ENCODE measurements around the gene SLC2A5. TPM values are rescaled to one million over a fixed set of nuclear protein-coding genes. Genes with fewer than 3 reads are reported as not detected.

Gene SLC2A5
- total RNA-seq, 1 donor from 2014 or later = 3.6 TPM

- DNase-seq (ENCODE audit: missing footprints) (no peak), ATAC-seq (no peak)
- intact Hi-C loops (cut with DNase I) = no loop called here
Observed at GRCh38 chr1:8992936-8993687, 76.3 kb downstream of the SLC2A5 start.

GRCh38 chr1:8989821-8990220 lies 79.6 kb downstream of the SLC2A5 start:
- intact Hi-C loops (cut with DNase I) = no loop called here
- no peak for DNase-seq (ENCODE audit: missing footprints)
- no peak for ATAC-seq

DNA sequence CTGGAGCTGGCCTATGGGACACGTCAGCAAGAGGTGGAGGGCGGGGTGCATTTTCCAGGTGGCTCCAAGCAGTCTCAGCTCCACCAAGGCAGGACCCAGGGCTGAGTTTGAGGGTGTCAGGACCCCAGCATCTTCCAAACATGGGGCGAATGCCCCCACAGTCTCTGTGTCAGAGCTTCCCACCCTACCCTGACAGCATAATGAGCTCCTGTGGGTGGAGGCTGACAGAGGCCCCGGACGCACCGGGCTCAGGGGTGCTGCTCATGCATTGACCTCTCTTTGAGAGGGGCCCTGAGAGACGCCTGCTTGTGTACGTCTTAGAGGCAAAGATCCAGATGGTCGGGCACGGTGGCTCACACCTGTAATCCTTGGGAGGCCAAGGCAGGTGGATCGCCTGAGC lies 80.4 kb downstream of the SLC2A5 start:
- ATAC-seq = no peak
- DNase-seq (ENCODE audit: missing footprints) = no peak
- intact Hi-C loops (cut with DNase I) = no loop called here

GRCh38 chr1:8988618-8988967 lies 80.8 kb downstream of the SLC2A5 start:
- intact Hi-C loops (cut with DNase I) = no loop called here
- ATAC-seq (peak; percentile 49), DNase-seq (ENCODE audit: missing footprints) (no peak)

DNA sequence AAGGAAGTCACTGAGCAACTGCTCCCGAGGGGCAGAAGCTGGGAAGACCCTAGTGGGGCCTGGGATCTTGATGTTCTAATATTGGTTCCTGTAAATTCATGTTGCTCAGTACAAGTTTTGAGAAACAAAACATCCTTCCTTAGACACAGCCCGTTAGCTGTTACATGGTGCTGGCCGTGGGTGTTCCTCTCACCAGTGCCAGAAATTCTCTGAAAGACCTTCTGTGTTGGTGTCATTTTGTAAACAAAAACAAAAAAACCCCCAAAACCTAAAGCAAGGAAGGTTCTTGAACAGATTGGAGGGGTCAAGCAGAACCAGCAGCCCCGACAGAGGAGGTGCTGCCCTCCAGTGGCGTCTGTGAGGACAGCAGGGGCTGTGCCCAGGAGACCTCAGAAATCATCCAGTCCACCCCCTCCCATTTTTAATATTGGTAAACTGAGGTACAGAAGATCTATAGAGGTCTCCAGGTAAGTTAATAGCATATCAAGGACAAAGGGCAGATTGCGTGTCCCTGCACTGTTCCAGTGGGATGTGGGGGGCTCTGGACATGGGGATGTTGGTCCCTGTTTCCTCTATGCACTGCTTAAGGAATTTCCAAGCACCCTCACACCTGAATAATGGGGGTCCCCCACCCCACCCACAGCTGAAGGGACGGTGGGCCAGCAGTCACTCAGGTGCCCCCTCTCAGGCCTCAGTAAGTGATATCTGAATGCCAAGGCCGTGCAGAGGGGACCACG lies 81.4 kb downstream of the SLC2A5 start:
- DNase-seq (ENCODE audit: missing footprints) = no peak
- ATAC-seq = peak; percentile 65

GRCh38 chr1:8986814-8987190 lies 82.6 kb downstream of the SLC2A5 start:
- no peak for ATAC-seq
- intact Hi-C loops (cut with DNase I) = loop anchor here (1.0 to 2.0 kb wide), 2 partner anchors 24 to 69 kb away; no protein-coding TSS in a partner anchor
- DNase-seq (ENCODE audit: missing footprints) = no peak

More for the DNA sequence above, 81.4 kb downstream of the SLC2A5 start:
- intact Hi-C loops (cut with DNase I) = loop anchor here (2.0 kb wide), 1 partner anchor 25 kb away; no protein-coding TSS in a partner anchor

DNA sequence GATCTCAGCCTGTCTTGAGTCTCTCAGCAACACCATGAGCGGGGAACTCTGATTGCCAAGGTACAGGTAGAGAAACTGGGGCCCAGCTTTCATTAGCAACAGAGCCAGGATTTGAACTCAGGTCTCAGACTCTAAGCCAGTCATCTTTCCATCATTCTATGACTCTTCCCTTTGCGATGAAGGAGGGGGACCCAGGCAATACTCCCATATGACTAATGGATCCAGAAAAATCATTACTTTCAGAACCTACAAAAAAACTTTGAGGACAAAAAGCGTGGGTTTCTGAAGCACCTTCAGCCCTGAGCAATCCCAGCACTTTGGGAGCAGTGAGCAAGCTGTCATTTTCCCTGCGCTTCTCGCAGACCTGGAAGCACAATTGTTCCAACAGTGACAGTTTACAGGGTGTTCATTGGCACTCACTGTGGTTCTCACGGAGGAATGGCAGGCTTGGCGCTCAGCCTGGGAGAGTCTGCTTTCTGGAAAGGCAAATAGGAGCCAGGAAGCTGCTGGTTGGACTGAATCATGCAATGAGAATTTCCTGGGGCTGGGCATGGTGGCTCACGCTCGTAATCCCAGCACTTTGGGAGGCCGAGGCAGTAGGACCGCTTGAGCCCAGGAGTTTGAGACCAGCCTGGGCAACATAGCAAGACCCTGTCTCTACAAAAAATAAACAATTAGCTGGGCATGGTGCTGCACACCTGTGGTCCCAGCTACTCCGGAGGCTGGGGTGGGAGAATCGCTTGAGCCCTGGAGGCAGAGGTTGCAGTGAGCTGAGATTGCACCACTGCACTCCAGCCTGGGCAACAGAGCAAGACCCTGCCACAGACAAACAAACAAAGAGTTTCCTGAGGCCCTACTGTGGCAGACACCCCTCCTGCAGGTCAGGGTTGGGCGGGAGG lies 83.3 kb downstream of the SLC2A5 start:
- intact Hi-C loops (cut with DNase I) = loop anchor here (1.0 to 2.0 kb wide), 2 partner anchors 23 to 68 kb away; no protein-coding TSS in a partner anchor
- ATAC-seq (peak; percentile 78), DNase-seq (ENCODE audit: missing footprints) (peak; percentile 86)

Other genes with a start within 250 kb of the SLC2A5 start
- gene ENO1, start 190.9 kb downstream of the SLC2A5 start, total RNA-seq = 169 TPM
- 0.19 TPM for gene CA6, start 123.8 kb downstream of the SLC2A5 start, total RNA-seq
- gene SLC2A7, start 43.2 kb downstream of the SLC2A5 start, total RNA-seq = not detected
- 49.0 TPM for gene GPR157, start 59.5 kb upstream of the SLC2A5 start, total RNA-seq
- 18.7 TPM for gene H6PD, start 165.1 kb upstream of the SLC2A5 start, total RNA-seq
- 16.5 TPM for gene SPSB1, start 223.3 kb upstream of the SLC2A5 start, total RNA-seq

Measured in Right ventricle myocardium inferior (tissue), 1 donor.